Kidney capillary endothelial cell (primary cell): ENCODE measurements around the gene GFOD2.
"Not testable (repeated sequence)": the region's sequence is repeated elsewhere in the genome, so short reads cannot be mapped to it uniquely, and the experiment has no call there.

Experiments used
- DNase-seq: peaks from one replicate; pipeline ENCODE4 v3.0.0-alpha.2; 2018; ENCODE audit warnings: low spot score

Gene GFOD2

GRCh38 chr16:67701420-67701819, 17.7 kb downstream of the GFOD2 start:
- DNase-seq: no peak

GRCh38 chr16:67699265-67699664, 19.9 kb downstream of the GFOD2 start:
- DNase-seq: no peak

- no peak for DNase-seq
Observed at GRCh38 chr16:67697422-67698185, 21.5 kb downstream of the GFOD2 start.

GRCh38 chr16:67694611-67695010, 24.5 kb downstream of the GFOD2 start:
- DNase-seq: no peak

DNA sequence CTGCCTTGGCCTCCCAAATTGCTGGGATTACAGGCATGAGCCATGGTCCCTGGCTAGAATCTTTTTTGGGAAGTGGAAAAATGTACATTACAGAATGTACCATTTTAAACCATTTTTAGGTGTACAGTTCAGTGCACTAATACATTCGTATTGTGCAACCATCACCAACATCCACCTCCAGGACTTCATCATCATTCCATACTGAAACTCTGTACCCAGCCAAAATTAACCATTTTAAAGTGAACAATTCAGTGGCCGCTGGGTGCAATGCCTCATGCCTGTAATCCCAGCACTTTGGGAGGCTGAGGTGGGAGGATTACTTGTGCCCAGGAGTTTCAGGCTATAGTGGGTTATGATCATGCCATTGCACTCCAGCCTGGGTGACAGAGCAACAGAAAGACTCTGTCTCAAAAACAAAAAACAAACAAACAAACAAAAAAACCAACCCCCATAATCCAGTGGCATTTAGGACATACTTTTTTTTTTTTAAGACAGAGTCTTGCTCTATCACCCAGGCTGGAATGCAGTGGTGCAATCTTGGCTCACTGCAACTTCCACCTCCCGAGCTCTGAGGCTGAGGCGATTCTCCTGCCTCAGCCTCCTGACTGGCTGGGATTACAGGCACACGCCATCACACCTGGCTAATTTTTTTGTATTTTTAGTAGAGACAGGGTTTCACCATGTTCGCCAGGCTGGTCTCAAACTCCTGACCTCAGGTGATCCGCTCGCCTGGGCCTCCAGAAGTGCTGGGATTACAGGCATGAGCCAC, 25.4 kb downstream of the GFOD2 start:
- DNase-seq: not testable (repeated sequence)

DNA sequence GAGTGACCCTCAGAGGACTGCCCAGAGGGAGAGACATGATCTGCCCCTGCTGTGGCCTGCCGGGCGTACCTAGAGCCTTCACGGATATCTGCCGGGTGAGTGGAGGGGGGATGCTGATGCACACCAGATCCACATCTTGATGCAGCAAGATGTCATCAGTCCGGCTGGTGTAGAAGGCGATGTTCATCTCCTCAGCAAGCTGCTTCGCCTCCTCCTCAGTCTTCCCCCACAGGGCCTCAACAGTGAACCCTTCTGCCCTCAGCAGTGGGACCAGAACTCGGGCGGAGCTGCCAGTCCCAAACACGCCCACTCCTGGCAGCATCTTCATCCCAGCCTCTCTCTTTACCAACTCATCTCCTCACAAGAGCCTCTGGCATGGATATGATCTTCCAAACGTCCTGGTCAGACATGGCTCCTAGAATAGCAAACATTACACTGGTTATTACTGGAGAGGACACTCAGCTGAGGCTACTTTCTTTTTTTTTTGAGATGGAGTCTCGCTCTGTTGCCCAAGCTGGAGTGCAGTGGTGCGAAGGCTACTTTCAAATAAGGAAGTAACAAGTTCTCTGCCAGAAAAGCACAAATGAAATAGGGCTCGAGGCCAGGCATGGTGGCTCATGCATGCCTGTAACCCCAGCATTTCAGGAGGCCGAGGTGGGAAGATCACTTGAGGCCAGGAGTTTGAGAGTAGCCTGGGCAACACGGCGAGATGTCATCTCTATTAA, 33.6 kb downstream of the GFOD2 start:
- DNase-seq: no peak

DNA sequence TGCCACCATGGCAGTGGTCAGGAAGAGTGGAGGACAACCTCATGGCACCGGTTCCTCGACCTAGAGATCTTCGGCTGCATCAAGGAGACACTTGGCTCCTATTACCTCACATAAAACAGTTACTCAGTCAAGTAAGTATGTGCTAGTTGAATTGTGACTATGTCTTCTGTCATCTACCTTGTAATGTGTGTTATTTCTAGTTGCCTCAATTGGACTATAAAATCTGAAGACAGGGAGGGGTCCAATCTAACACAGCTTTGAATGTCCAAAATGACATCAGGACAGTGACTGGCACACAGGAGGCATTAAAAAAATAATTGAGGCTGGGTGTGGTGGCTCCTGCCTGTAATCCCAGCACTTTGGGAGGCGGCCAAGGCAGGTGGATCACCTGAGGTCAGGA, 35.3 kb downstream of the GFOD2 start:
- no peak for DNase-seq

GRCh38 chr16:67679935-67680897, 38.9 kb downstream of the GFOD2 start:
- DNase-seq: no peak

DNA sequence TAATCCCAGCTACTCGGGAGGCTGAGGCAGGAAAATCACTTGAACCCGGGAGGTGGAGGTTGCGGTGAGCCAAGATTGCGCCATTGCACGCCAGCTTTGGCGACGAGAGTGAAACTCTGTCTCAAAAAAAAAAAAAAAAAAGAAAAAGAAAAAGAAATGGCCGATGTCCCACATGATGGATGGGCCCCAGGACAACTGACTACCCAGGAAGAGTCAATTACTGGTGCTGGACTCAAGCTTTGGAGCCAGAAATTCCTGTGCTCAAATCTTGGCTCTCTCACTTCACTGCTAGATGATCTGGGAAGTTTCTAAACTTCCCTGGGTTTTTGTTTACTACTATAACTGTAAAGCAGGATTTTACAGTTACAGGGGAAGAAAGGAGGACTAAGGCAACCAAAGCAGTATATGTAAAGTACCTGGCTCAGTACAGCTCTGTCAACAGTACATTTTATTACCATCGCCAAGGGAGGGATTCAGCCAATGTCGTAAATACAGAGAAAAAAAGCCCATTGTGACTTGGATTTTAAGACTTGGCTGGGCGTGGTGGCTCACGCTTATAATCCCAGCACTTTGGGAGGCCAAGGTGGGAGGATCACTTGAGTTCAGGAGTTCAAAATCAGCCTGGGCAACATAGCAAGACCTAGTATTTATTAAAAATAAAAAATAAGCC, 40.6 kb downstream of the GFOD2 start:
- DNase-seq: no peak

GRCh38 chr16:67677712-67678111, 41.4 kb downstream of the GFOD2 start:
- DNase-seq: no peak

- no peak for DNase-seq
Observed at GRCh38 chr16:67676939-67677338, 42.2 kb downstream of the GFOD2 start.

DNA sequence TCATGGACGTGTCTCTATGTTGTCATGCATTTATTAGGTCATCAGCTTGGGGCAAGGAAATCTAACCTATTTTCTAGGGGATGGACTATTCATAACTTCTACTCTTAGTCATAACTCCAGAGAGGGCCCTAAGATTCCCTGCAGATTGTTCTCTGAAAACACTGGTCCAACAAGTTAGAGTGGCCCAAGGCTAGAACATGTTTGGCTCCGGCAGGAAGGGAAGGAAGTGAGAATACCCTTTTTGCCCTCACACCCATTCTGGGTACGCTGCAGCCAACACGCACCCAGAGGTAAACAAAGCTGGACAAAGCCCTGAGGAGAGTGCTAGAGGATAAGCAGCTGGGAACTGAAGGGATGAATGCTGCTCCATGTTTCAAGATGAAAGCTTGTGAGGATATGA, 42.6 kb downstream of the GFOD2 start:
- no peak for DNase-seq

DNA sequence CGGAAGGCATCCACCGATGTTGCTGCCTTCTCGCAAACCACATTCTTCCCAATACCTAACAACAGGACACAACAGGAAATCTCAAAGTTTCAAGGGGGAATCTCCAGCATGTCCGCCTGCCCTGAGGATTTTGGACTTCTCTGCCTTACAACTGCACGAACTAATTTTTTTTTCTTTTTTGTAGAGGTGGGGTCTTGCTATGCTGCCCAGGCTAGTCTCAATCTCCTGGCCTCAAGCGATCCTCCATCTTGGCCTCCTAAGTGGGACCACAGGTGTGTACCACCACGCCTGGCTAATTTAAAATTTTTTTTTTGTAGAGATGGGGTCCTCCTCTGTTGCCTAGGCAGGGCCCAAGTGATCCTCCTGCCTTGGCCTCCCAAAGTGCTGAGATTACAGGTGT, 43.1 kb downstream of the GFOD2 start:
- DNase-seq: no peak

DNA sequence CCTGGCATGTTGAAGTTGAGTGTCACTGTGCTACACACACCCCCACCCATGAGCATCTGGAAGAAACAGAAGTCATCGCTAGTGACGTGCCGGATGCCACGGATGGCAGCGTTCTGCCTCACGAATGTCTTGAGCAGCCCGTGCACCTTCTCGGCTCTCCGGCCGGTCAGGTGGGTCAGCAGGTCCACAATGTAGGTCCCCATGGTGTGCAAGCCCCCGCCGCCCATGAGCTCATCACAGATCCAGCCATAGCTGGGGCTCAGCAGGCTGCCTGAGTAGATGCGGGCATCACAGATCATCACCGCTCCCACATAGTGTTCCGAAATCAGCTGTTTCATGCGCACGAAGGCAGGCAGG, 43.6 kb downstream of the GFOD2 start:
- DNase-seq: no peak

- DNase-seq: no peak
Observed at GRCh38 chr16:67674851-67675578, 44.1 kb downstream of the GFOD2 start.

DNA sequence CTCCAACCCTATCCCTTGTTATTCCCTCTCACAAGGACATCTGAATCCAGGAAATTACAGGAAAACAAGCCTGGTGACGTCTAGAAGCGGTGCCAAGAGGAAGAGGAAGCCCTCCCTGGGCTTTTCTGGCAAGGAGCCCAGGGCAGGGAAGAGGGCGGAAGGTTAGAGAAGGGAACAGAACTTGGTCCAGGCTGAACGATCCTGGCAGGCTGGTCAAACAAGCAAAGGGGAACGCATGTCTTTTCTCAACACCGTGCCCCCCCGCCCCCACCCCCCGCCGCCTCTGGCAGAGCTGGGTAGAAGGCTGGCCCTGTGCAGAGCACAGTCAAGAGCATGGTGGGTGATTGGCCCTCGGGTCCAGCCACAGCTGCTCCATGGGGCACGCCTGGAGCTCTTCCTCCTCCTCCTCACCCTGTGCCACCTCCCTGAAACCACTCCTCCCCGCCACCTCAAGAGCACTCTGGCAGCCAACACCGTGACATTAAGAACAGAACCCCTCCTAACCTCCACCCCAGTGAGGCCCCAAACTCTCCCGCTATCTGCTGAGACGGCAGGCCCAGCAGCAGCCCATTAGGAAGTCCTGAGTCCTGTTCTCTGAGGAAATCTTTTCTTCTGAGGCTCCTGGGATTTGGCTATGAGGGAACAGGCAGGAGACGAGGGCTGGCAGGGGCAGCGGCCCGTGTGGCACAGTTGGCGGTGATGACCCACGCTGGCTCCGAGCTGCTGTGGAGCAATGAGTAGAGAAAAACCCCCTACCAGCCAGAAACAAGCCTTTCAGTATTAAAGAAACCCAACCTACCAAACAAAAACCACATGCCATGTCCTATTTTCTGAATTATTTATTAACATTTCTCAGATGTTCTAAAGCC, 45.2 kb downstream of the GFOD2 start:
- peak; percentile 84 for DNase-seq

- DNase-seq: peak; percentile 74
Observed at GRCh38 chr16:67672739-67673662, 46.1 kb downstream of the GFOD2 start.

GRCh38 chr16:67672306-67672705, 46.8 kb downstream of the GFOD2 start:
- no peak for DNase-seq
